Measurements from ENCODE around the gene POU2F1. TPM values are rescaled to one million over a fixed set of nuclear protein-coding genes. Genes with fewer than 3 reads are reported as not detected.

POU2F1 gene
- total and polyA plus RNA-seq, 12 donors: 1.3 to 13.9 (median 10.1) TPM

GRCh38 chr1:167419245-167419644 is 198.6 kb downstream of the POU2F1 start:
- no peak for TF ChIP-seq CTCF (IDR thresholded peaks at IDR 0.05)
- H3K4me1 ChIP-seq: peaks cover 0 to 6% (median 0%) of the 10 kb centered on the region in 9 donors
- DNase-seq (no peak), ATAC-seq (no peak)
- H3K27me3 ChIP-seq: no peaks in the 10 kb centered on the region
- H3K36me3 ChIP-seq: peaks cover 0 to 48% (median 5%) of the 10 kb centered on the region in 9 donors
- no peaks in the 10 kb centered on the region for H3K9me3 ChIP-seq
- no peak overlapping the region for H3K4me3 ChIP-seq
- no peak overlapping the region for H3K27ac ChIP-seq
- intact Hi-C loops (cut with DNase I): no loop called here

GRCh38 chr1:167420510-167420909 is 199.8 kb downstream of the POU2F1 start:
- no peak overlapping the region for H3K4me3 ChIP-seq
- intact Hi-C loops (cut with DNase I): no loop called here
- no peak for TF ChIP-seq CTCF (IDR thresholded peaks at IDR 0.05)
- H3K36me3 ChIP-seq: peaks cover 0 to 42% (median 5%) of the 10 kb centered on the region in 9 donors
- ATAC-seq: no peak
- H3K27ac ChIP-seq: no peak overlapping the region
- no peak for DNase-seq
- no peaks in the 10 kb centered on the region for H3K9me3 ChIP-seq
- WGBS, 2 donors: 30 to 74% methylated on average over 3 of the region's 3 CpGs
- H3K27me3 ChIP-seq: no peaks in the 10 kb centered on the region
- peaks cover 0 to 6% (median 0%) of the 10 kb centered on the region in 9 donors for H3K4me1 ChIP-seq

GRCh38 chr1:167423684-167424619 is 203.3 kb downstream of the POU2F1 start:
- intact Hi-C loops (cut with DNase I): no loop called here
- WGBS, 2 donors: 87 to 93% methylated on average over 15 of the region's 15 CpGs

GRCh38 chr1:167425482-167425881 is 204.8 kb downstream of the POU2F1 start:
- Histone ChIP-seq H3K36me3 (peaks cover 0 to 24% (median 0%) of the 10 kb centered on the region in 9 donors), H3K4me1 (peaks cover 0 to 20% (median 8%) of the 10 kb centered on the region in 9 donors), H3K9me3 (no peaks in the 10 kb centered on the region), H3K4me3 (no peak overlapping the region), H3K27ac (no peak overlapping the region), H3K27me3 (no peaks in the 10 kb centered on the region)
- no peak for TF ChIP-seq CTCF (IDR thresholded peaks at IDR 0.05)
- WGBS, 2 donors: 89 to 90% methylated on average over 7 of the region's 7 CpGs
- intact Hi-C loops (cut with DNase I): no loop called here
- ATAC-seq (no peak), DNase-seq (no peak)

More at GRCh38 chr1:167423684-167424619, 203.3 kb downstream of the POU2F1 start:
- peaks cover 0 to 24% (median 0%) of the 10 kb centered on the region in 9 donors for H3K36me3 ChIP-seq
- H3K27me3 ChIP-seq: no peaks in the 10 kb centered on the region
- no peaks in the 10 kb centered on the region for H3K9me3 ChIP-seq
- ATAC-seq: no peak
- H3K4me3 ChIP-seq: no peak overlapping the region
- no peak for DNase-seq
- peaks cover 0 to 20% (median 8%) of the 10 kb centered on the region in 9 donors for H3K4me1 ChIP-seq
- TF ChIP-seq CTCF (IDR thresholded peaks at IDR 0.05): no peak
- no peak overlapping the region for H3K27ac ChIP-seq
